Measurements from ENCODE around the gene PTPRH.

The PTPRH gene

GRCh38 chr19:55189403-55189835 lies 19.9 kb downstream of the PTPRH start:
- FAIRE-seq: no peak
- TF ChIP-seq POLR2A (IDR thresholded peaks at IDR 0.05; ENCODE audit: low read depth, low read length): no peak
- no peak for TF ChIP-seq SPI1 (IDR thresholded peaks at IDR 0.05; ENCODE audit: low read depth, low read length)
- no peak for TF ChIP-seq PAX5 (IDR thresholded peaks at IDR 0.05; ENCODE audit: insufficient read depth, low read length, severe bottlenecking)
- TF ChIP-seq TAF1 (IDR thresholded peaks at IDR 0.05; ENCODE audit: low read depth, low read length): no peak
- TF ChIP-seq POU2F2 (IDR thresholded peaks at IDR 0.05; ENCODE audit: low read depth, low read length): no peak
- TF ChIP-seq POLR2AphosphoS5 (IDR thresholded peaks at IDR 0.05; ENCODE audit: low read depth, low read length): no peak
- DNase-seq (ENCODE audit: insufficient read length, low spot score): no peak

- TF ChIP-seq POLR2A (IDR thresholded peaks at IDR 0.05; ENCODE audit: low read depth, low read length): no peak
- no peak for TF ChIP-seq TAF1 (IDR thresholded peaks at IDR 0.05; ENCODE audit: low read depth, low read length)
- TF ChIP-seq POU2F2 (IDR thresholded peaks at IDR 0.05; ENCODE audit: low read depth, low read length): no peak
- no peak for TF ChIP-seq POLR2AphosphoS5 (IDR thresholded peaks at IDR 0.05; ENCODE audit: low read depth, low read length)
- TF ChIP-seq PAX5 (IDR thresholded peaks at IDR 0.05; ENCODE audit: insufficient read depth, low read length, severe bottlenecking): no peak
- no peak for TF ChIP-seq SPI1 (IDR thresholded peaks at IDR 0.05; ENCODE audit: low read depth, low read length)
- FAIRE-seq (no peak), DNase-seq (ENCODE audit: insufficient read length, low spot score) (no peak)
Observed at GRCh38 chr19:55188625-55189024, 20.7 kb downstream of the PTPRH start.

- DNase-seq (ENCODE audit: insufficient read length, low spot score) (no peak), FAIRE-seq (no peak)
- TF ChIP-seq POLR2A (IDR thresholded peaks at IDR 0.05; ENCODE audit: low read depth, low read length) (no peak), TAF1 (IDR thresholded peaks at IDR 0.05; ENCODE audit: low read depth, low read length) (no peak), POLR2AphosphoS5 (IDR thresholded peaks at IDR 0.05; ENCODE audit: low read depth, low read length) (no peak), POU2F2 (IDR thresholded peaks at IDR 0.05; ENCODE audit: low read depth, low read length) (no peak), PAX5 (IDR thresholded peaks at IDR 0.05; ENCODE audit: insufficient read depth, low read length, severe bottlenecking) (no peak), SPI1 (IDR thresholded peaks at IDR 0.05; ENCODE audit: low read depth, low read length) (no peak)
Observed at GRCh38 chr19:55186080-55186479, 23.2 kb downstream of the PTPRH start.

- no peak for FAIRE-seq
- no peak for DNase-seq (ENCODE audit: insufficient read length, low spot score)
- no peak for TF ChIP-seq TAF1 (IDR thresholded peaks at IDR 0.05; ENCODE audit: low read depth, low read length)
- no peak for TF ChIP-seq POLR2AphosphoS5 (IDR thresholded peaks at IDR 0.05; ENCODE audit: low read depth, low read length)
- no peak for TF ChIP-seq POLR2A (IDR thresholded peaks at IDR 0.05; ENCODE audit: low read depth, low read length)
- TF ChIP-seq PAX5 (IDR thresholded peaks at IDR 0.05; ENCODE audit: insufficient read depth, low read length, severe bottlenecking): no peak
- TF ChIP-seq SPI1 (IDR thresholded peaks at IDR 0.05; ENCODE audit: low read depth, low read length): no peak
Observed at GRCh38 chr19:55181740-55182139, 27.6 kb downstream of the PTPRH start.

GRCh38 chr19:55179606-55180484 lies 29.5 kb downstream of the PTPRH start, which contains the start of gene SYT5:
Gene SYT5 (minus strand): TSS chr19:55180289. CDS start chr19:55179041, 1,248 bp downstream.
- no peak for TF ChIP-seq TAF1 (IDR thresholded peaks at IDR 0.05; ENCODE audit: low read depth, low read length)
- no peak for TF ChIP-seq POU2F2 (IDR thresholded peaks at IDR 0.05; ENCODE audit: low read depth, low read length)
- no peak for TF ChIP-seq SPI1 (IDR thresholded peaks at IDR 0.05; ENCODE audit: low read depth, low read length)
- TF ChIP-seq POLR2A (IDR thresholded peaks at IDR 0.05; ENCODE audit: low read depth, low read length): no peak
- TF ChIP-seq PAX5 (IDR thresholded peaks at IDR 0.05; ENCODE audit: insufficient read depth, low read length, severe bottlenecking): no peak
- TF ChIP-seq POLR2AphosphoS5 (IDR thresholded peaks at IDR 0.05; ENCODE audit: low read depth, low read length): no peak
- DNase-seq (ENCODE audit: insufficient read length, low spot score) (peak; percentile 78), FAIRE-seq (no peak)

- FAIRE-seq: peak; percentile 96
- peak; percentile 98 for DNase-seq (ENCODE audit: insufficient read length, low spot score)
- TF ChIP-seq TAF1 (IDR thresholded peaks at IDR 0.05; ENCODE audit: low read depth, low read length) (no peak), POU2F2 (IDR thresholded peaks at IDR 0.05; ENCODE audit: low read depth, low read length) (0 out of 2 replicates have a peak, but pooled peaks have one; percentile 28)
Observed at GRCh38 chr19:55178781-55179599, 30.3 kb downstream of the PTPRH start.

- TF ChIP-seq POLR2AphosphoS5 (IDR thresholded peaks at IDR 0.05; ENCODE audit: low read depth, low read length) (no peak), POU2F2 (IDR thresholded peaks at IDR 0.05; ENCODE audit: low read depth, low read length) (no peak), SPI1 (IDR thresholded peaks at IDR 0.05; ENCODE audit: low read depth, low read length) (no peak), POLR2A (IDR thresholded peaks at IDR 0.05; ENCODE audit: low read depth, low read length) (no peak), PAX5 (IDR thresholded peaks at IDR 0.05; ENCODE audit: insufficient read depth, low read length, severe bottlenecking) (no peak)
- FAIRE-seq: no peak
- DNase-seq (ENCODE audit: insufficient read length, low spot score): no peak
Observed at GRCh38 chr19:55176076-55176475, 33.2 kb downstream of the PTPRH start.

GRCh38 chr19:55175117-55175867 lies 34.0 kb downstream of the PTPRH start:
- FAIRE-seq: no peak
- TF ChIP-seq POLR2A (IDR thresholded peaks at IDR 0.05; ENCODE audit: low read depth, low read length) (no peak), SPI1 (IDR thresholded peaks at IDR 0.05; ENCODE audit: low read depth, low read length) (no peak), POLR2AphosphoS5 (IDR thresholded peaks at IDR 0.05; ENCODE audit: low read depth, low read length) (no peak), PAX5 (IDR thresholded peaks at IDR 0.05; ENCODE audit: insufficient read depth, low read length, severe bottlenecking) (no peak), POU2F2 (IDR thresholded peaks at IDR 0.05; ENCODE audit: low read depth, low read length) (no peak), TAF1 (IDR thresholded peaks at IDR 0.05; ENCODE audit: low read depth, low read length) (no peak)

More at GRCh38 chr19:55175117-55175867, 34.0 kb downstream of the PTPRH start:
- no peak for DNase-seq (ENCODE audit: insufficient read length, low spot score)
